Measurements from ENCODE around the gene EFNA5.

Gene EFNA5

GRCh38 chr5:107428303-107428813, 242.4 kb downstream of the EFNA5 start:
- DNase-seq (ENCODE audit: low read depth), result no peak

- DNase-seq (ENCODE audit: low read depth), result no peak
Measured at GRCh38 chr5:107426872-107427271, 243.9 kb downstream of the EFNA5 start.

- DNase-seq (ENCODE audit: low read depth), result no peak
Measured at GRCh38 chr5:107426209-107426608, 244.5 kb downstream of the EFNA5 start.

DNA sequence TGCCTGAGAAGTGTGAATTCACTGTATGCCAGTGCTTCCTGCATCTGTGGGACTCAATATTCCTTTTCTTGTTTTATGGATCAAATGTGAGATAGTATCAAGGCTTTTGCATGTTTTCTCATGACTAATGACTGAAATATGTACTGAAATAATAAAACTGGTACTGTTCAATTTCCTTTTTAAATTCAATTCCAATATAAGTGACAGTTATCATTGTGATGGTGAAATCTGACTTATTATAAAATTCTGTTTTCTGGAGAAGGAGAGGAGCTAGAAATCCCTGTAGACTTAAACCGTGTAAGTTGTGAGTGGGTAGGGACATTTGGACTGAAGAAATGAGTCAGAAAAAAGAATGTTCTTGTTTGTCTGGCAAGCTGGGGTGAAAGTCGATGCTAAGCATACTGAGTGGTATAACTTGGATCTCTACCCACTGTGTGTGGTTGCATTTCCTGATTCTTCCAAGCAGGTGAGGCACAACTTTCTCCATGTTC, 245.2 kb downstream of the EFNA5 start:
- peak; percentile 59 for DNase-seq (ENCODE audit: low read depth)

DNA sequence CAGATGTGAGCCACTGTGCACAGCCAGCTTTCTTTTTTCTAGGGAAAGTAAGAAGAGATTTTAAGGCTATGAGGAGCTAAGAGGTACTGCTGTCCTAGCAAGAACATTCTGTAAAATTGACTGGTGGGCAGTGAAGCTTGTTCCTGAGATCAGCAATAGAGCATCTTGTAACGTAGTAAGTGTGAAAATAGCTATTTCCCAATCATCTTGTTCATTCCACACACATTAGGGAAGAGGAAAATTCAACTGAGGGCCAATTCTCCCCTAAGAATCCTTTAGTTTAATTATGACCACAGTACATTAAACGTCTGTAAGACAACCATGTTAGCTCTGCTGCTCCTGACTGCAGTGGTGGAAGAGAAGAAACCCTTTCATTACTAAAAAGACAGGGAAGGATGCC, 246.2 kb downstream of the EFNA5 start:
- no peak for DNase-seq (ENCODE audit: low read depth)

GRCh38 chr5:107422494-107422893, 248.2 kb downstream of the EFNA5 start:
- DNase-seq (ENCODE audit: low read depth), result no peak

- no peak for DNase-seq (ENCODE audit: low read depth)
Measured at GRCh38 chr5:107419498-107419897, 251.2 kb downstream of the EFNA5 start.

GRCh38 chr5:107418902-107419301, 251.8 kb downstream of the EFNA5 start:
- DNase-seq (ENCODE audit: low read depth), result no peak

- no peak for DNase-seq (ENCODE audit: low read depth)
Measured at GRCh38 chr5:107418071-107418470, 252.7 kb downstream of the EFNA5 start.

DNA sequence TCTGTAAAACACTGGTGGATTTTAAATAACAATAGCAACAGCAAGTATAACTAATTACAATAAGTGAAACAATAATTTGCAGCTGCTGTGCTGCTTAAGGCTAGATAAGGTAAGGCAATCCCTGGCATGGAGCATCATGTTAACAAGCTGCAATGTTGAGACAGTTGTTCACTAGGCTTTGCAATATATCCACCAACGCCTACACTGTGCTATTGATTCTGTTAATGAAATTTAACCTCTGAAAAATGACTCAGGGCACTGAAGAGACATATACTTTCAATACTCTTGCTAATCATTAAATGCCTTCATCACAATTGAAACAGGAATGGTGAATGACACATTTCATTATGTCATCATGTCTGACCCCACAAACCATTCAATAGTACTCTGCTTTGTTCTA, 255.0 kb downstream of the EFNA5 start:
- no peak for DNase-seq (ENCODE audit: low read depth)

- no peak for DNase-seq (ENCODE audit: low read depth)
Measured at GRCh38 chr5:107414802-107415201, 255.9 kb downstream of the EFNA5 start.

DNA sequence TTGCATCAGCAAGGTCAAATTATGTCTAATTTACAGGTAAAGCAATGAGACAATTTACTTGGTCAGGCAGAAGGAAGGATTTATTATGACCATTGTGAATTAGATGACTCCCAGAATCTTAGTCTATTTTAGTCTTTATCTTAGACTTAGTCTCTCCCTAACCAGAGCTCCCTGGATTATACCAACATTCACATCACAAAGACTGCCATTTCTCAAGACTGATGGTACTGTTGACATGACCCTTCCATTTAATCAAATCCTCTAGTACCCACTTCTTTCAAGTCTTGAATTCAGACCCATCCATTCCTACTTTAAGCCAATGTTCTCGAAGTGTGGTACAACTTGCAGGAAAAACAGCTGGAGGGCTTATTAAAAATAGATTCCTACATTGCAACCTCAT, 257.0 kb downstream of the EFNA5 start:
- no peak for DNase-seq (ENCODE audit: low read depth)

GRCh38 chr5:107408564-107408963, 262.2 kb downstream of the EFNA5 start:
- DNase-seq (ENCODE audit: low read depth), result no peak

DNA sequence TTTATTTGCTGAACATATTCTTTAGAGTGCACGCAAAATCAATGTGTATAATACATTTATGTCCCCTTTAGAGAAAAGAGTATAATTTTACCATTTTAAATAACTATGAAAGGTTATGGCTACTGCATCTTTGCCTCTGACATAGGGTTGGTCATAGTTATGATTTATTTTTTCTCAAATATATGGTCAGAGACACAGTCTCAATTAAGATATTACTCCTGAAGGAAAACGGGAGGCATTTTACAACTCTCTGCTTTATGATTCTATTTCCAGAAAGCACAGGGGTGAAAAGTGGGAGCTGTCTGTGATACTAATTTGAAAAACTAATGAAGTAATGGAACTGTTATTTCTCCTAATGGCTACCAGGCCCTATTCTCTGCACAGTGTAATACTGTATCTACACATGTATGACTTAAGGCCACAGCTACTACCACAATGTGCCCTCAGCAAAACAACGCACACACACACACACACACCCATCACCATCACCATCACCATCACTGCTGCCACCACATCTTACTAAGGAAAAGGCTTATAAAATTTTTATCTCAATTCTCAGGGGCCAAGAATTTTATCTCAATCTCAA, 262.9 kb downstream of the EFNA5 start:
- no peak for DNase-seq (ENCODE audit: low read depth)

GRCh38 chr5:107404595-107405374, 266.0 kb downstream of the EFNA5 start:
- no peak for DNase-seq (ENCODE audit: low read depth)

GRCh38 chr5:107403228-107403953, 267.3 kb downstream of the EFNA5 start:
- no peak for DNase-seq (ENCODE audit: low read depth)

- DNase-seq (ENCODE audit: low read depth), result no peak
Measured at GRCh38 chr5:107402434-107403227, 268.1 kb downstream of the EFNA5 start.

- DNase-seq (ENCODE audit: low read depth), result no peak
Measured at GRCh38 chr5:107401470-107402122, 269.1 kb downstream of the EFNA5 start.

GRCh38 chr5:107400328-107400727, 270.4 kb downstream of the EFNA5 start:
- DNase-seq (ENCODE audit: low read depth), result no peak

DNA sequence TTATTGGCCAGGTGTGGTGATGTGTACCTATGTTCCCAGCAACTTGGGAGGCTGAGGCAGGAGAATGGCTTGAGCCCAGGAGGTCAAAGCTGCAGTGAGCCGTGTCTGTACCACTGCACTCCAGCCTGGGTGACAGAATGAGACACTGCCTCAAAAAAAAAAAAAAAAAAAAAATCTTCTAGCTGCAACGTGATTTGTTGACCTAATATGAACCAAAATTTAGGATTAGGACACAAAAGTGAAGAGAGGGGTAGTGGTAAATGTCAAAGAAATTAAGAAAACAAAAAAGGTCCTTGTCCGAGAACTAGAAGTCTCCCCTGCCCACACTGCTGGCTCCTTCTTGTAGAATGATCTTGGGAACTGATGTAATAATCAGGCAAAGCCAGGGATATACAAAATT, 272.0 kb downstream of the EFNA5 start:
- no peak for DNase-seq (ENCODE audit: low read depth)

DNA sequence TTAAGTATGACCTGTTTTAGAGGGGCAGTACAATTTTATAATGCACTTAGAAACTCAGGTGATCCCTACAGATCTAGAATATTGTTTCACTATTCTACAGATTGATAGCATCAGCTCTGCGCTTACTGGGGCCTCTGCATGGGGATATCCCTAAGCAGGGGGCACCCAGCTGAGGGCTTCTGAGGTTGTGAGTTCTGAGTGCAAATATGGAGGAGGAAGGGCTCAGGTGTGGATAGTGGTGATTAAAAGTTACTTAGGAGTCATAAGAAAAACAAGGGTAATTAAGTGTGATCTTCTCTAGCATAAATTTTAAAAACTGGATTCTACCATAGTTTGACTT, 274.4 kb downstream of the EFNA5 start:
- no peak for DNase-seq (ENCODE audit: low read depth)

Measured in HS-27A (cell line).